Head of caudate nucleus (tissue), 42 donors: Measurements from ENCODE around the gene ESF1.
A peak's percentile ranks its signal among the peaks of the same experiment; 100 is the strongest.

Experiments
- DNase-seq, 42 donors: peaks; one replicate each; pipeline versions ENCODE4 v3.0.0 to v3.0.0-alpha.2; 2020 to 2021; ENCODE audit warnings: mixed read lengths in 7 of 42
- intact Hi-C: fragments of 100-400 bp; cut with DNase I; formaldehyde crosslinking; loops from one replicate; pipeline ENCODE4 v1.15.0; 2022

ESF1 gene

GRCh38 chr20:13692802-13693736 is 91.7 kb downstream of the ESF1 start:
- intact Hi-C loops: no loop called here
- no peak for DNase-seq

DNA sequence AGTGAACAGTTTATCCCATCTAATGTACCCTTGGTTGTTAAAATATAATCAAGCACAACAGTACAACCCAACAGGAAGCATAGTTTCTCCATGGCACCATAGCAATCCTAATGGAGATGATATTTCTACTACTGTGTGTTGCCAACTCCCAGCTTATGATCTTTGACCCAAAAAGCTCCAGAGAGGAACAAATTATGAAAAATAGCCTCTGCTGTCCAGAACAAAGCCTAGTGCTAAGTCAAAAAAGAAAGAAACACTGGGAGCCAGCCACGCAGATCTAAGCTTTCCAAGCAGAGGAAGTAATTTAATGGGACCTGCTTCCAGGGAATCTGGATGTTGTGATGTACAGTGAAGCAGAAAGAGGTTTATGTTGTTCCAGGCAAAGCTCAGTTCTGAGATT is 93.8 kb downstream of the ESF1 start:
- DNase-seq: no peak
- intact Hi-C loops: no loop called here

GRCh38 chr20:13687815-13688214 is 96.9 kb downstream of the ESF1 start:
- intact Hi-C loops: no loop called here
- DNase-seq: no peak

DNA sequence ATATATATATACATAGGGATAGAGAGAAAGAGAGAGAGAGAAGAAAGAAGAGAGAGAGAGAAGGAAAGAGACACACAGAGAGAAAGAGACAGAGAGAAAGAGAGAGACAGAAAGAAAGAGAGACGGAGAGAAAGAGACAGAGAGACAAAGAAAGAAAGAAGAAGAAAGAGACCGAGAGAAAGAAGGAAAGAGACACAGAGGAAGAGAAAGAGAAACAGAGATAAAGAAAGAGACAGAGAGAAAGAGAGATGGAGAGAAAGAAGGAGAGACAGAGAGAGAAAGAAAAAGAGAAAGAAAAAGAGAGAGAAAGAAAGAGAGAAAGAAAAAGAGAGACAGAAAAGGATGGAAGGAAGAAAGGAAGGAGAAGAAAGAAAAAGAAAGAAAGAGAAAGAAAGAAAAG is 99.1 kb downstream of the ESF1 start:
- DNase-seq: no peak
- intact Hi-C loops: no loop called here

DNA sequence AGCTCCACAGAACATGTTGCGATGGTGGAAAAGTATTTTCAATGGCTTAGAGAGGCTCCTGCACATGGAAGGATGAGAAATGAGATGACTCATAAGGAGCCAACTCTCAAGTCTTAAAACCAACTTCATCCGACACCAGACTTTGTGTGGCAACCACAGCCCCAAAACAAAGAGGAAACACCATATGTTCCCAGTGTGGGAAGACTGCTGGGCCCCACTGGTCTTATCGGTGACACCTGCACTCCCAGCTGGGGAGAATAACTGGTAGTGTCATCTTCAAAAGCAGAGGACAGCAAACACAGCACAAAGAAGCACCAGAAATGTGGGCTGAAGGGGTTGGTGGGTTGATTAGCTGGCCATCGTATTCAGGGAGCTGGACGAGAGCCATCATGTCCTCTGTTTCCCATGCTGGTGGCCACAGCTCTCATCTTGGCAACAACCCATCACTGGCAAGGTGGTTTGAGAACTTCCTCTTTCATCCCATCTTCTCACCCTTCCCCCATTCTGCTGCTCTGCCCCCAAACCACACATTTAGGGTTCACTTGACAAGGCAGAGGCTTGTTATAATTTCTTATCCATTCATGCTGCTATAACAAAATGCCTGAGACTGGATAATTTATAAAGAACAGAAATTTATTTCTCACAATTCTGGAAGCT is 100.0 kb downstream of the ESF1 start:
- intact Hi-C loops: no loop called here
- DNase-seq: no peak

- intact Hi-C loops: no loop called here
- no peak for DNase-seq
Measured at GRCh38 chr20:13683833-13684232, 100.9 kb downstream of the ESF1 start.

GRCh38 chr20:13681248-13682125 is 103.2 kb downstream of the ESF1 start:
- intact Hi-C loops: no loop called here

GRCh38 chr20:13678944-13679343 is 105.8 kb downstream of the ESF1 start:
- DNase-seq: no peak
- intact Hi-C loops: no loop called here

More at GRCh38 chr20:13681248-13682125, 103.2 kb downstream of the ESF1 start:
- DNase-seq: no peak

DNA sequence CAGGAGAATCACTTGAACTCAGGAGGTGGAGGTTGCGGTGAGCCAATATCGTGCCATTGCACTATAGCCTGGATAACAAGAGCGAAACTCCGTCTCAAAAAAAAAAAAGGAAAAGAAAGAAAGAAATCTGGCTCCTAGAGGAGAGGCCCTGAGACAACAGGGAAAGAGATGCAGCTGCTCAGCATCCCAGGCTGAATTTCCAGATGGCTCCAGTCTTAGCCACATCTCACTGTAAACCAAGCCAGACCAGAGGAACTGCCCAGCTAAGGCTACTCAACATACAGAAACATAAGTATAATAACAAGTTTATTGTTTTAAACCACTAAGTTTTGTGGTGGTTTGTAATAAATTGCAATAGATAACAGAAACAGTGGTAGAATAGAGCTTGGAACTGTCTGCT is 107.5 kb downstream of the ESF1 start:
- DNase-seq: no peak
- intact Hi-C loops: no loop called here

- DNase-seq: no peak
- intact Hi-C loops: no loop called here
Measured at GRCh38 chr20:13676682-13677081, 108.0 kb downstream of the ESF1 start.

- intact Hi-C loops: no loop called here
- DNase-seq: no peak
Measured at GRCh38 chr20:13672690-13673089, 112.0 kb downstream of the ESF1 start.

DNA sequence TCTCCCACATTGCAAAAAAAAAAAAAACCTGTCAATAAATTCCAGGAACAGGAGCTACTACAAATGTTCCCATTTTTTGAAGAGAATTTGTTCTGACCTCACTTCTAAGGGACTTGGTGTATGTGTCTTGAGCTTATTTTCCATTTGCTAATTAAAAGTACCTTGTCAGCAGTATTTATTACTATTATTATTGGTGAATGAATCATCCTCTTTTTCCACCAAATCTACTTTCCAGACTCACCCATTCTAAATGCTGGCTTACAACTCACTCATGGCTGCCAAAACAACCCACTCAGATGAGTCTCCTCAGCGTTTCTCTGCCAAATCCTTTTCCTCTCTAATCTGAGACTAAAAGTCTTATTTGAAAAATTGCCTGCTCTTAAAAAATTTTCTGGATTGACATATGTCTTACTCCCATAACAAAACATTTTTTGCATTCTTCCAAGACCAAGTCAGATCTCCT is 112.8 kb downstream of the ESF1 start:
- DNase-seq: peak in 5 of 42 donors; percentile 10 to 60 (median 23)
- intact Hi-C loops: no loop called here

DNA sequence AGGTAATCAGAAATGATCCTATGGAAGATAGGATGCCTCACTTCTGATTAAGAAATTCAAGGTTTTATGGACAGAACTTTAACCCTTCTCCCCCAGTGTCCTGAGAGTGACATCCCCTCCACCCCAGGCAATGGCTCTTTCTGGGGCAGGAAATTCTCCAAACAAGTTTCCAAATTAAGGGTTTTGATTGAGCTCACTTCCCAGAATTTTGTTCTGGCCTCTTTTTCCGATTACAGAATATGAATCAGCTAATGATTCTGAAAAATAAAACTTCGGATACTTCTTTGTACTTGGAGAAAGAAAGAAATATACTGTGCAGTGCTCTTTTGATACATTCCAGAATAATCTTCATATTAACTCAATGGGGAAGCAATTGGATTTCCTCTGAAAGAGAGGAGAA is 113.2 kb downstream of the ESF1 start:
- DNase-seq: no peak
- intact Hi-C loops: no loop called here

GRCh38 chr20:13670160-13670559 is 114.6 kb downstream of the ESF1 start:
- intact Hi-C loops: no loop called here

GRCh38 chr20:13665709-13666395 is 118.9 kb downstream of the ESF1 start:
- DNase-seq: no peak
- intact Hi-C loops: no loop called here

More at GRCh38 chr20:13670160-13670559, 114.6 kb downstream of the ESF1 start:
- no peak for DNase-seq
